B cell (primary cell): ENCODE measurements around the gene MAML3. TPM values are rescaled to one million over a fixed set of nuclear protein-coding genes. Genes with fewer than 3 reads are reported as not detected.

Experiments used
- ATAC-seq: fragments of 200-7000 bp; cut with Tn5 transposase; one replicate; pipeline ENCODE4 v1.10.0; 2021; ENCODE audit warnings: low read depth, mild to moderate bottlenecking, moderate number of reproducible peaks, moderate library complexity
- CTCF ChIA-PET: fragments of 350-600 bp; sonication (Branson Sonifier 250); formaldehyde crosslinking; loops from one replicate; lab custom pipeline; 2021; ENCODE audit warnings: antibody characterized with exemption, inconsistent platforms; lab: Charles Lee
- POLR2A ChIA-PET: fragments of 350-600 bp; sonication (Branson Sonifier 250); formaldehyde crosslinking; loops from one replicate; lab custom pipeline; 2021; ENCODE audit warnings: antibody characterized with exemption; lab: Charles Lee
- DNase-seq: peaks from one replicate; pipeline ENCODE4 v3.0.0; 2013
- H2AFZ ChIP-seq: 2 replicates; pipeline ENCODE4 v1.6.1; 2012; ENCODE audit warnings: mild to moderate bottlenecking, low read depth, low read length; ENCODE audit not compliant: insufficient read depth, poor library complexity, severe bottlenecking
- H3K27ac ChIP-seq, 2 donors: 1 replicate in 1 of 2; 2 replicates in 1 of 2; pipeline ENCODE4 v1.5.1; 2012 to 2013; ENCODE audit warnings: low read length in 2 of 2, mild to moderate bottlenecking in 2 of 2, moderate library complexity in 1 of 2
- H3K27me3 ChIP-seq, 4 experiments: fragments of 200-600 bp in 1 of 4; sonication (generic) in 1 of 4; replicated peaks in 1 of 4; 1 replicate in 2 of 4; 2 replicates in 2 of 4; pipeline versions ENCODE4 v1.6.1 to v1.7.0; 2013 to 2016; ENCODE audit warnings: low read length in 3 of 4, mild to moderate bottlenecking in 2 of 4, mixed read lengths in 1 of 4, moderate library complexity in 1 of 4; ENCODE audit not compliant: insufficient read depth in 4 of 4, control insufficient read depth in 3 of 4; ENCODE audit errors: control extremely low read depth in 1 of 4
- H3K36me3 ChIP-seq, 2 experiments: replicated peaks in 1 of 2; 1 replicate in 1 of 2; 2 replicates in 1 of 2; pipeline versions ENCODE4 v1.6.1 to v1.7.1; 2013; ENCODE audit warnings: low read length in 1 of 2; ENCODE audit not compliant: insufficient read depth in 2 of 2, control insufficient read depth in 1 of 2; ENCODE audit errors: control extremely low read depth in 1 of 2, extremely low read depth in 1 of 2
- H3K4me1 ChIP-seq, 2 donors: fragments of 200-600 bp in 1 of 2; sonication (generic) in 1 of 2; 1 replicate in 1 of 2; 2 replicates in 1 of 2; pipeline versions ENCODE4 v1.5.1 to v1.6.1; 2013 to 2017; ENCODE audit warnings: low read length in 2 of 2; ENCODE audit not compliant: control insufficient read depth in 2 of 2, insufficient read depth in 2 of 2
- H3K4me2 ChIP-seq: replicated peaks from 2 replicates; pipeline ENCODE3; 2012; ENCODE audit warnings: mild to moderate bottlenecking, low read depth, low read length; ENCODE audit not compliant: poor library complexity, severe bottlenecking
- H3K4me3 ChIP-seq, 5 experiments: fragments of 200-600 bp in 1 of 5; sonication (generic) in 1 of 5; 1 replicate in 3 of 5; 2 replicates in 2 of 5; pipeline versions ENCODE4 v1.5.1 to v1.7.0; 2011 to 2016; ENCODE audit warnings: low read length in 4 of 5, mild to moderate bottlenecking in 4 of 5, low read depth in 2 of 5, control low read depth in 1 of 5, moderate library complexity in 1 of 5; ENCODE audit not compliant: insufficient read depth in 1 of 5; ENCODE audit errors: control extremely low read depth in 1 of 5, extremely low read depth in 1 of 5
- H3K79me2 ChIP-seq: fragments of 200-600 bp; sonication (generic); one replicate; pipeline ENCODE4 v1.6.0; 2016; ENCODE audit warnings: low read length; ENCODE audit not compliant: control insufficient read depth, insufficient read depth
- H3K9ac ChIP-seq: fragments of 200-600 bp; sonication (generic); 2 replicates; pipeline ENCODE4 v1.6.1; 2017; ENCODE audit warnings: mild to moderate bottlenecking, low read length, moderate library complexity
- H3K9me3 ChIP-seq, 3 donors: one replicate each; pipeline versions ENCODE4 v1.6.1 to v1.7.1; 2013; ENCODE audit warnings: low read length in 2 of 3; ENCODE audit not compliant: control insufficient read depth in 2 of 3, insufficient read depth in 1 of 3; ENCODE audit errors: control extremely low read depth in 1 of 3
- H4K20me1 ChIP-seq: 2 replicates; pipeline ENCODE4 v1.6.0; 2012; ENCODE audit warnings: mild to moderate bottlenecking, low read length; ENCODE audit not compliant: insufficient read depth, control insufficient read depth, poor library complexity, severe bottlenecking
- H3K27ac Mint-ChIP-seq: one replicate; pipeline ENCODE4 v1.8.0; 2021; ENCODE audit warnings: mixed read lengths
- H3K27me3 Mint-ChIP-seq: one replicate; pipeline ENCODE4 v1.8.0; 2021; ENCODE audit warnings: mixed read lengths
- H3K4me1 Mint-ChIP-seq: one replicate; pipeline ENCODE4 v1.8.0; 2021; ENCODE audit warnings: mixed read lengths
- H3K4me3 Mint-ChIP-seq: one replicate; pipeline ENCODE4 v1.8.0; 2021; ENCODE audit warnings: mixed read lengths
- H3K9me3 Mint-ChIP-seq: one replicate; pipeline ENCODE4 v1.8.0; 2022; ENCODE audit warnings: mixed read lengths; ENCODE audit not compliant: insufficient read depth
- CTCF ChIP-seq: fragments of 200-600 bp; IDR thresholded peaks from one replicate; pipeline ENCODE4 v1.8.0; 2022; ENCODE audit warnings: antibody characterized with exemption, mild to moderate bottlenecking
- EZH2 ChIP-seq: IDR thresholded peaks from 2 replicates; pipeline ENCODE4 v1.6.1; 2012; ENCODE audit warnings: borderline replicate concordance, low read depth, mild to moderate bottlenecking, moderate library complexity, low read length; ENCODE audit not compliant: insufficient read depth, poor library complexity, severe bottlenecking
- WGBS: methylation state at CpG from one replicate; pipeline ENCODE4 v1.1.5; 2013; ENCODE audit warnings: missing lambda C conversion rate; ENCODE audit not compliant: insufficient coverage; 5-methylcytosine and 5-hydroxymethylcytosine counted together
- intact Hi-C: fragments of 100-400 bp; cut with micrococcal nuclease; formaldehyde crosslinking; loops from one replicate; pipeline ENCODE4 v1.10.0; 2022
- polyA plus RNA-seq: library from polyadenylated mRNA; depleted of rRNA; stranded (reverse); fragments of >200 nt; gene quantifications from 2 replicates; pipeline ENCODE4 v1.2.3, GENCODE V29; 2012
- total RNA-seq, 2 donors: library from RNA; stranded (reverse); fragments of 120-200 nt in 1 of 2; gene quantifications; 1 replicate in 1 of 2; 2 replicates in 1 of 2; pipeline versions ENCODE4 v1.2.3 to v1.2.4, GENCODE V29; 2013 to 2022

The MAML3 gene
- total and polyA plus RNA-seq, 2 donors (not counting 1 experiment from before 2014, with no cell fraction given): 0.94 to 5.3 TPM

DNA sequence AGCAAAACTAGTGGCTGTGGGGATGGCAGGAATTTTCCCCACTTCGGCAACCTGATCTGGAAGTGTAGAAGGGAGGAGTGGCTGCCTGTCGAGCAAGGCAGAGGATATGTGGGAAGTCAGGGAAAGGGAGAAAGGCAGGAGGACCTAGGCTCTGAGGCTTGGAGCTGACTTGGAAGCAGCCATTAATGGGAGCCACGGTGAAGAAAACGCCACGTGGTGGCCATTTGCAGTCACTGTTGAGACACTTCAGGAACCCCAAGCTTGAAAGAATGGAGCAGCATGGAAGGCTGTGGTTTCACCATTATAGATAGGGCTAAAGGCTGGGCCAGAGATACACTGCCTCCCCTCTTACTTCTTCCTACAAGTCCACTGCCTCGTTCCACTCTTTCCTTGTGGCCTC lies 41.8 kb upstream of the MAML3 start:
- peaks cover 0 to 12% (median 1%) of the 10 kb centered on the region in 3 donors for H3K9me3 ChIP-seq
- peaks cover 7% of the 10 kb centered on the region for H3K9me3 Mint-ChIP-seq
- H3K4me1 ChIP-seq: peaks cover 0 to 5% of the 10 kb centered on the region in 2 donors
- ATAC-seq (no peak), DNase-seq (no peak)
- ChIA-PET POLR2A (no interaction called here), CTCF (no interaction called here)
- no peak overlapping the region for H3K4me3 ChIP-seq
- H3K27me3 Mint-ChIP-seq: peaks cover 14% of the 10 kb centered on the region
- WGBS: 96% methylated on average over 5 of the region's 6 CpGs
- peaks cover 0 to 4% (median 0%) of the 10 kb centered on the region in 4 experiments for H3K27me3 ChIP-seq
- H3K27ac Mint-ChIP-seq: no peak overlapping the region
- H2AFZ ChIP-seq: no peak overlapping the region
- no peaks in the 10 kb centered on the region for H3K36me3 ChIP-seq
- H3K9ac ChIP-seq: no peak overlapping the region
- intact Hi-C loops: no loop called here
- TF ChIP-seq EZH2: no peak
- no peak for TF ChIP-seq CTCF
- no peak overlapping the region for H3K4me3 Mint-ChIP-seq
- H3K4me2 ChIP-seq: no peak overlapping the region
- no peaks in the 10 kb centered on the region for H3K79me2 ChIP-seq
- no peak overlapping the region for H3K27ac ChIP-seq
- no peaks in the 10 kb centered on the region for H4K20me1 ChIP-seq
- H3K4me1 Mint-ChIP-seq: peaks cover 4% of the 10 kb centered on the region

- intact Hi-C loops: no loop called here
- Mint-ChIP-seq H3K4me3 (no peak overlapping the region), H3K27me3 (peaks cover 15% of the 10 kb centered on the region), H3K4me1 (no peaks in the 10 kb centered on the region), H3K9me3 (no peaks in the 10 kb centered on the region), H3K27ac (no peak overlapping the region)
- no peaks in the 10 kb centered on the region for H3K9me3 ChIP-seq
- no peaks in the 10 kb centered on the region for H3K27me3 ChIP-seq
- H3K27ac ChIP-seq: no peak overlapping the region
- no peaks in the 10 kb centered on the region for H3K79me2 ChIP-seq
- POLR2A ChIA-PET: no interaction called here
- ATAC-seq (no peak), DNase-seq (no peak)
- H3K4me3 ChIP-seq: no peak overlapping the region
- H3K4me2 ChIP-seq: no peak overlapping the region
- no peak overlapping the region for H2AFZ ChIP-seq
- WGBS: no CpG with 5 or more reads among the region's 2 CpGs
- TF ChIP-seq EZH2 (no peak), CTCF (no peak)
- no peaks in the 10 kb centered on the region for H3K36me3 ChIP-seq
- CTCF ChIA-PET: interaction anchor here (0.7 kb wide), 1 partner anchor 153 kb away, joined by 4 read pairs; no protein-coding TSS in a partner anchor
- H4K20me1 ChIP-seq: no peaks in the 10 kb centered on the region
- no peaks in the 10 kb centered on the region for H3K4me1 ChIP-seq
- no peak overlapping the region for H3K9ac ChIP-seq
Measured at GRCh38 chr4:140189805-140190204, 35.8 kb upstream of the MAML3 start.
